SK-N-SH treated with all-trans-retinoic acid at 6 μM for 48 hours (cell line): ENCODE results near the gene ITM2C.

Experiments used
- ATAC-seq: fragments of 200-7000 bp; cut with Tn5 transposase; 3 replicates; pipeline ENCODE4 v1.9.1; 2020; ENCODE audit warnings: mild to moderate bottlenecking, moderate library complexity
- ARNTL ChIP-seq: fragments of 450-650 bp; formaldehyde crosslinking; IDR thresholded peaks from 2 replicates; pipeline ENCODE4 v1.5.0; 2020; ENCODE audit warnings: low read depth, mild to moderate bottlenecking, moderate library complexity, borderline replicate concordance
- BACH2 ChIP-seq: fragments of 250-450 bp; sonication (Bioruptor Pico); IDR thresholded peaks from 2 replicates; pipeline ENCODE4 v1.9.0; 2021; ENCODE audit warnings: mild to moderate bottlenecking, borderline replicate concordance
- CSDC2 ChIP-seq: fragments of 250-450 bp; sonication (Bioruptor Pico); IDR thresholded peaks from 2 replicates; pipeline ENCODE4 v1.5.0; 2020; ENCODE audit warnings: mild to moderate bottlenecking, moderate library complexity
- ESRRG ChIP-seq: fragments of 250-450 bp; sonication (Bioruptor Pico); IDR thresholded peaks from 2 replicates; pipeline ENCODE4 v1.6.1; 2021; ENCODE audit warnings: mild to moderate bottlenecking
- GLIS3 ChIP-seq: fragments of 250-450 bp; sonication (Bioruptor Pico); IDR thresholded peaks from 2 replicates; pipeline ENCODE4 v1.5.0; 2020; ENCODE audit warnings: mild to moderate bottlenecking, moderate library complexity
- ISL1 ChIP-seq: fragments of 250-450 bp; sonication (Bioruptor Pico); IDR thresholded peaks from 2 replicates; pipeline ENCODE4 v2.1.2; 2022; ENCODE audit warnings: mild to moderate bottlenecking, moderate library complexity
- OSR1 ChIP-seq: fragments of 250-450 bp; sonication (Bioruptor Pico); IDR thresholded peaks from 2 replicates; pipeline ENCODE4 v1.8.0; 2022; ENCODE audit warnings: moderate library complexity, mild to moderate bottlenecking, inconsistent platforms
- PPARA ChIP-seq: fragments of 250-450 bp; sonication (Bioruptor Pico); IDR thresholded peaks from 2 replicates; pipeline ENCODE4 v1.5.0; 2020; ENCODE audit warnings: mild to moderate bottlenecking, borderline replicate concordance
- RARB ChIP-seq: fragments of 250-450 bp; sonication (Bioruptor Pico); IDR thresholded peaks from 2 replicates; pipeline ENCODE4 v1.8.0; 2021; ENCODE audit warnings: mild to moderate bottlenecking, moderate library complexity
- SNAI2 ChIP-seq: fragments of 250-450 bp; sonication (Bioruptor Pico); IDR thresholded peaks from 2 replicates; pipeline ENCODE4 v1.5.0; 2020; ENCODE audit warnings: mild to moderate bottlenecking, moderate library complexity
- TCF4 ChIP-seq: fragments of 250-450 bp; sonication (Bioruptor Pico); IDR thresholded peaks from 2 replicates; pipeline ENCODE4 v1.8.0; 2021; ENCODE audit warnings: mild to moderate bottlenecking, moderate library complexity, borderline replicate concordance
- ZC3H10 ChIP-seq: fragments of 250-450 bp; sonication (Bioruptor Pico); IDR thresholded peaks from 2 replicates; pipeline ENCODE4 v1.5.1; 2021; ENCODE audit warnings: mild to moderate bottlenecking, moderate library complexity
- ZFP3 ChIP-seq: fragments of 250-450 bp; sonication (Bioruptor Pico); IDR thresholded peaks from 2 replicates; pipeline ENCODE4 v1.5.0; 2020; ENCODE audit warnings: mild to moderate bottlenecking, moderate library complexity
- ZFP30 ChIP-seq: fragments of 450-650 bp; formaldehyde crosslinking; IDR thresholded peaks from 2 replicates; pipeline ENCODE4 v1.5.0; 2022; ENCODE audit warnings: mild to moderate bottlenecking, moderate library complexity
- ZNF565 ChIP-seq: fragments of 450-650 bp; formaldehyde crosslinking; conservative IDR thresholded peaks from 2 replicates; pipeline ENCODE4 v1.5.0; 2020; ENCODE audit warnings: low read depth, mild to moderate bottlenecking, moderate library complexity
- ZNF70 ChIP-seq: fragments of 450-650 bp; formaldehyde crosslinking; IDR thresholded peaks from 2 replicates; pipeline ENCODE4 v1.5.0; 2020; ENCODE audit warnings: mild to moderate bottlenecking, moderate library complexity
- ZNF8 ChIP-seq: fragments of 450-650 bp; formaldehyde crosslinking; IDR thresholded peaks from 2 replicates; pipeline ENCODE4 v1.5.0; 2020; ENCODE audit warnings: mild to moderate bottlenecking, moderate library complexity
- TF ChIP-seq, protein P1 (sequence below): fragments of 250-450 bp; sonication (Bioruptor Pico); IDR thresholded peaks from 2 replicates; pipeline ENCODE4 v1.8.0; 2021; ENCODE audit warnings: low read depth, mild to moderate bottlenecking, moderate library complexity, borderline replicate concordance
- TF ChIP-seq, protein P2 (sequence below): fragments of 250-450 bp; sonication (Bioruptor Pico); IDR thresholded peaks from 2 replicates; pipeline ENCODE4 v1.5.1; 2021; ENCODE audit warnings: mild to moderate bottlenecking, moderate library complexity
- TF ChIP-seq, protein P3 (sequence below): fragments of 250-450 bp; sonication (Bioruptor Pico); IDR thresholded peaks from 2 replicates; pipeline ENCODE4 v1.5.1; 2020; ENCODE audit warnings: low read depth, mild to moderate bottlenecking, moderate library complexity
- TF ChIP-seq, protein P4 (sequence below): fragments of 250-450 bp; sonication (Bioruptor Pico); IDR thresholded peaks from 2 replicates; pipeline ENCODE4 v1.5.0; 2020; ENCODE audit warnings: mild to moderate bottlenecking, moderate library complexity
- TF ChIP-seq, protein P5 (sequence below): fragments of 250-450 bp; sonication (Bioruptor Pico); IDR thresholded peaks from 2 replicates; pipeline ENCODE4 v1.8.0; 2020; ENCODE audit warnings: mild to moderate bottlenecking, moderate library complexity, borderline replicate concordance

The ITM2C gene

DNA sequence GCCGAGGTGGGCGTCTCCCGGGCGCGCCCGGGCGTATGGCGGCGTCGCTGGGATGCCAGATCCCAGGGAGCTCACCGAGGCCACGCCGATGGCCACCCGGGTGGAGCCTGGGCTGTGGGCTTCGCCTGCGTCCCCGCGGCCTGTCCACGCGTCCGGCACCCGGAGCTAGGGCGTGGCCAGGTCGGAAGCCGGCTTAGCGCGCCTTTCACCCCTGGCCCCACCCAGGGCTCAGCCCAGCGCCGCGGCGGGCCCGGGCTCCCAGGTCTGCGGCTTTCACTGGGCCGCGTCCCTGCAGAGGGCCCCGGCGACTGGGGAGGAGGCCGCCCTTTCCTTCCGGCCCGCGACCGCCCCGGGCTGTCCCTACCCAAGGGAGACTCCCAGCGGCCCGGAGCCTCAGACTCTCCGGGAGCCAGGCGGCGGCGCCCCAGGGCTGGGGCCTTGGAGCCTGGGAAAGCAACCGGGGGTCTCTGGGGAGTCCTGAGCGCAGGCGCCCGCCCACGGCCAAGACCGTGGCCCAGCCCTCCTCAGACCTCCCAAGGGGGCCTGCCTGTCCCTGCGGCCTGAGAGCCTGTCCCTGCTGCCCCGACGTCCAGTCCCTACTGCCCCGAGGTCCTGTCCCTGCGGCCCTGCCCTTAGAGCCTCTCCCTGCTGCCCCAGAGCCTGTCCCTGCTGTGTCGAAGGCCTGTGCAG is 36.3 kb upstream of the ITM2C start:
- TF ChIP-seq TCF4 (CRISPR knock-in tag) (no peak), GLIS3 (CRISPR knock-in tag) (no peak), PPARA (CRISPR knock-in tag) (no peak), ZNF565 (CRISPR knock-in tag) (no peak)
- TF ChIP-seq, all 23 proteins: peak for 0
- ATAC-seq = no peak

DNA sequence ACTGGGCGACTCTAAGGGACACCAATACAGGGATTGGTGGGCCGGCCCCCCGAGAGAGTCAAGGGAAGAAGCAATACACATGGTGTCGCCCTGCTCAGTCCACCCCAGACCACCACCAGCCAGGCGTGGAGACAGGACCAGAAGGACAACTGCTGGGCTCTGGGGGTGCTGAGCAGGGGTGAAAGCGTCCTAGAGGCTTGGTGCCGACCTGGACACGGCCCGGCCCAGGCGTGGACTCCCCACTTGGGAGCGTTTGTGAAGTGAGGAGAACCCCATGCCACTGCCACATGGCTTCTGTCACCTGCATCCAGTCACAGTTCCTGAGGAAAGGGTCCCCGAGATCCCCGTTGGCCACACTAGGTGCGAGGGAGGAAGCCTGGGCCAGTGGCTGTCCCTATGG is 35.4 kb upstream of the ITM2C start:
- no peak for ATAC-seq
- TF ChIP-seq ZFP3 (CRISPR knock-in tag) (no peak), ZNF565 (CRISPR knock-in tag) (no peak), ZC3H10 (CRISPR knock-in tag) (no peak), SNAI2 (CRISPR knock-in tag) (no peak), ZNF70 (no peak), ESRRG (no peak), ZNF8 (no peak), ARNTL (CRISPR knock-in tag) (no peak), PPARA (CRISPR knock-in tag) (no peak), ISL1 (CRISPR knock-in tag) (no peak), RARB (no peak), OSR1 (CRISPR knock-in tag) (no peak), TCF4 (CRISPR knock-in tag) (no peak)
- TF ChIP-seq, protein P1, sequence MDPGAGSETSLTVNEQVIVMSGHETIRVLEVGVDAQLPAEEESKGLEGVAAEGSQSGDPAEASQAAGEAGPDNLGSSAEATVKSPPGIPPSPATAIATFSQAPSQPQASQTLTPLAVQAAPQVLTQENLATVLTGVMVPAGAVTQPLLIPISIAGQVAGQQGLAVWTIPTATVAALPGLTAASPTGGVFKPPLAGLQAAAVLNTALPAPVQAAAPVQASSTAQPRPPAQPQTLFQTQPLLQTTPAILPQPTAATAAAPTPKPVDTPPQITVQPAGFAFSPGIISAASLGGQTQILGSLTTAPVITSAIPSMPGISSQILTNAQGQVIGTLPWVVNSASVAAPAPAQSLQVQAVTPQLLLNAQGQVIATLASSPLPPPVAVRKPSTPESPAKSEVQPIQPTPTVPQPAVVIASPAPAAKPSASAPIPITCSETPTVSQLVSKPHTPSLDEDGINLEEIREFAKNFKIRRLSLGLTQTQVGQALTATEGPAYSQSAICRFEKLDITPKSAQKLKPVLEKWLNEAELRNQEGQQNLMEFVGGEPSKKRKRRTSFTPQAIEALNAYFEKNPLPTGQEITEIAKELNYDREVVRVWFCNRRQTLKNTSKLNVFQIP (CRISPR knock-in tag) = no peak
- TF ChIP-seq, protein P2, sequence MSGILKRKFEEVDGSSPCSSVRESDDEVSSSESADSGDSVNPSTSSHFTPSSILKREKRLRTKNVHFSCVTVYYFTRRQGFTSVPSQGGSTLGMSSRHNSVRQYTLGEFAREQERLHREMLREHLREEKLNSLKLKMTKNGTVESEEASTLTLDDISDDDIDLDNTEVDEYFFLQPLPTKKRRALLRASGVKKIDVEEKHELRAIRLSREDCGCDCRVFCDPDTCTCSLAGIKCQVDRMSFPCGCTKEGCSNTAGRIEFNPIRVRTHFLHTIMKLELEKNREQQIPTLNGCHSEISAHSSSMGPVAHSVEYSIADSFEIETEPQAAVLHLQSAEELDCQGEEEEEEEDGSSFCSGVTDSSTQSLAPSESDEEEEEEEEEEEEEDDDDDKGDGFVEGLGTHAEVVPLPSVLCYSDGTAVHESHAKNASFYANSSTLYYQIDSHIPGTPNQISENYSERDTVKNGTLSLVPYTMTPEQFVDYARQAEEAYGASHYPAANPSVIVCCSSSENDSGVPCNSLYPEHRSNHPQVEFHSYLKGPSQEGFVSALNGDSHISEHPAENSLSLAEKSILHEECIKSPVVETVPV (CRISPR knock-in tag) = no peak
- TF ChIP-seq, protein P3, sequence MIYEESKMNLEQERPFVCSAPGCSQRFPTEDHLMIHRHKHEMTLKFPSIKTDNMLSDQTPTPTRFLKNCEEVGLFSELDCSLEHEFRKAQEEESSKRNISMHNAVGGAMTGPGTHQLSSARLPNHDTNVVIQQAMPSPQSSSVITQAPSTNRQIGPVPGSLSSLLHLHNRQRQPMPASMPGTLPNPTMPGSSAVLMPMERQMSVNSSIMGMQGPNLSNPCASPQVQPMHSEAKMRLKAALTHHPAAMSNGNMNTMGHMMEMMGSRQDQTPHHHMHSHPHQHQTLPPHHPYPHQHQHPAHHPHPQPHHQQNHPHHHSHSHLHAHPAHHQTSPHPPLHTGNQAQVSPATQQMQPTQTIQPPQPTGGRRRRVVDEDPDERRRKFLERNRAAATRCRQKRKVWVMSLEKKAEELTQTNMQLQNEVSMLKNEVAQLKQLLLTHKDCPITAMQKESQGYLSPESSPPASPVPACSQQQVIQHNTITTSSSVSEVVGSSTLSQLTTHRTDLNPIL (CRISPR knock-in tag) = no peak
- TF ChIP-seq, protein P4, sequence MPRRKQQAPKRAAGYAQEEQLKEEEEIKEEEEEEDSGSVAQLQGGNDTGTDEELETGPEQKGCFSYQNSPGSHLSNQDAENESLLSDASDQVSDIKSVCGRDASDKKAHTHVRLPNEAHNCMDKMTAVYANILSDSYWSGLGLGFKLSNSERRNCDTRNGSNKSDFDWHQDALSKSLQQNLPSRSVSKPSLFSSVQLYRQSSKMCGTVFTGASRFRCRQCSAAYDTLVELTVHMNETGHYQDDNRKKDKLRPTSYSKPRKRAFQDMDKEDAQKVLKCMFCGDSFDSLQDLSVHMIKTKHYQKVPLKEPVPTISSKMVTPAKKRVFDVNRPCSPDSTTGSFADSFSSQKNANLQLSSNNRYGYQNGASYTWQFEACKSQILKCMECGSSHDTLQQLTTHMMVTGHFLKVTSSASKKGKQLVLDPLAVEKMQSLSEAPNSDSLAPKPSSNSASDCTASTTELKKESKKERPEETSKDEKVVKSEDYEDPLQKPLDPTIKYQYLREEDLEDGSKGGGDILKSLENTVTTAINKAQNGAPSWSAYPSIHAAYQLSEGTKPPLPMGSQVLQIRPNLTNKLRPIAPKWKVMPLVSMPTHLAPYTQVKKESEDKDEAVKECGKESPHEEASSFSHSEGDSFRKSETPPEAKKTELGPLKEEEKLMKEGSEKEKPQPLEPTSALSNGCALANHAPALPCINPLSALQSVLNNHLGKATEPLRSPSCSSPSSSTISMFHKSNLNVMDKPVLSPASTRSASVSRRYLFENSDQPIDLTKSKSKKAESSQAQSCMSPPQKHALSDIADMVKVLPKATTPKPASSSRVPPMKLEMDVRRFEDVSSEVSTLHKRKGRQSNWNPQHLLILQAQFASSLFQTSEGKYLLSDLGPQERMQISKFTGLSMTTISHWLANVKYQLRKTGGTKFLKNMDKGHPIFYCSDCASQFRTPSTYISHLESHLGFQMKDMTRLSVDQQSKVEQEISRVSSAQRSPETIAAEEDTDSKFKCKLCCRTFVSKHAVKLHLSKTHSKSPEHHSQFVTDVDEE (CRISPR knock-in tag) = no peak
- TF ChIP-seq, all 23 proteins: peak for 0

DNA sequence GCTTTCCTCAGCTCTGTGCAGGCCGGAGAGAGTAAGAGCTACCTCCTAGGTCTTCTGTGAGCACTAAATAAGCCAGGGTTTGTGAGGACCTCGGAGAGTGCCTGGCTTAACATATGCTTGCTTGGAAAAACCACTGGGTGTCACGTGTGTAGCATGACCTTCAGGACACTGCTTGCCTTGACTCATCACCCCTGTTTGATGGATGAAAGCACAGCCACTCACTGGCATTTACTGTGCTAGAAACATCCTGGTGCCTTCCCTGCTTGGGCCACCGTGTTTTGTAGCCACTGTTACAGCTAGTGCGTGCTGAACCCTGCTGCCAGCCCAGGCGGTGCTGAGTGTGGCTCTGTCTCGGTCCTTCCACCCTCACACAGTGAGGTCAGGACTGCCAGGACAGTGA is 34.8 kb upstream of the ITM2C start:
- ATAC-seq = no peak; the same call in 2 of the 3 replicates
- TF ChIP-seq ZC3H10 (CRISPR knock-in tag) = no peak
- no peak for TF ChIP-seq ISL1 (CRISPR knock-in tag)
- TF ChIP-seq, protein P3 (CRISPR knock-in tag) = no peak
- TF ChIP-seq CSDC2 (CRISPR knock-in tag) = no peak
- TF ChIP-seq ZFP3 (CRISPR knock-in tag) = no peak
- no peak for TF ChIP-seq ZFP30 (CRISPR knock-in tag)
- no peak for TF ChIP-seq ARNTL (CRISPR knock-in tag)
- TF ChIP-seq, protein P5, sequence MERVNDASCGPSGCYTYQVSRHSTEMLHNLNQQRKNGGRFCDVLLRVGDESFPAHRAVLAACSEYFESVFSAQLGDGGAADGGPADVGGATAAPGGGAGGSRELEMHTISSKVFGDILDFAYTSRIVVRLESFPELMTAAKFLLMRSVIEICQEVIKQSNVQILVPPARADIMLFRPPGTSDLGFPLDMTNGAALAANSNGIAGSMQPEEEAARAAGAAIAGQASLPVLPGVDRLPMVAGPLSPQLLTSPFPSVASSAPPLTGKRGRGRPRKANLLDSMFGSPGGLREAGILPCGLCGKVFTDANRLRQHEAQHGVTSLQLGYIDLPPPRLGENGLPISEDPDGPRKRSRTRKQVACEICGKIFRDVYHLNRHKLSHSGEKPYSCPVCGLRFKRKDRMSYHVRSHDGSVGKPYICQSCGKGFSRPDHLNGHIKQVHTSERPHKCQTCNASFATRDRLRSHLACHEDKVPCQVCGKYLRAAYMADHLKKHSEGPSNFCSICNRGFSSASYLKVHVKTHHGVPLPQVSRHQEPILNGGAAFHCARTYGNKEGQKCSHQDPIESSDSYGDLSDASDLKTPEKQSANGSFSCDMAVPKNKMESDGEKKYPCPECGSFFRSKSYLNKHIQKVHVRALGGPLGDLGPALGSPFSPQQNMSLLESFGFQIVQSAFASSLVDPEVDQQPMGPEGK (CRISPR knock-in tag) = no peak
- TF ChIP-seq, protein P1 (CRISPR knock-in tag) = no peak
- no peak for TF ChIP-seq RARB
- no peak for TF ChIP-seq ZNF8
- TF ChIP-seq BACH2 = no peak
- no peak for TF ChIP-seq ESRRG
